ENCODE data around the gene TXK. TPM values are rescaled to one million over a fixed set of nuclear protein-coding genes. Genes with fewer than 3 reads are reported as not detected.

TXK gene
- total RNA-seq, 4 donors from 2014 or later = 1.5 to 9.9 (median 3.2) TPM

DNA sequence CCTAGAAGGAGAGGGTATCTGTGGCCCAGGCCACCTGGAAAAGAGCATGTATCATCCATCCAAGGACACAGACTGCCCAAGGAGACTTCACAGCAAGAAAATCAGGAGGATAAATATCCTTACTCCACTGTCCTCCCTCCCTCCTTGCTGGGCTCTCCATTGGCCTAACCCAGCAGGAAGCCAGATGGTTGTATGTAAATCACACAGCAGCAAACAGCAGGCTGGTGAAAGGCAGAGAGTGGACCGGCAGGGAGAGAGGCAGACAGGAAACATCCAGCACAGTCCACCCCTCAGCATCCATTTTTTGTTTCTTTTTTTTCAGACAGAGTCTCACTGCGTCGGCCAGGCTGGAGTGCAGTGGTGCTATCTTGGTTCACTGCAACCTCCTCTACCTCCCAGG lies 17.5 kb downstream of the TXK start:
- TF ChIP-seq, protein P1, sequence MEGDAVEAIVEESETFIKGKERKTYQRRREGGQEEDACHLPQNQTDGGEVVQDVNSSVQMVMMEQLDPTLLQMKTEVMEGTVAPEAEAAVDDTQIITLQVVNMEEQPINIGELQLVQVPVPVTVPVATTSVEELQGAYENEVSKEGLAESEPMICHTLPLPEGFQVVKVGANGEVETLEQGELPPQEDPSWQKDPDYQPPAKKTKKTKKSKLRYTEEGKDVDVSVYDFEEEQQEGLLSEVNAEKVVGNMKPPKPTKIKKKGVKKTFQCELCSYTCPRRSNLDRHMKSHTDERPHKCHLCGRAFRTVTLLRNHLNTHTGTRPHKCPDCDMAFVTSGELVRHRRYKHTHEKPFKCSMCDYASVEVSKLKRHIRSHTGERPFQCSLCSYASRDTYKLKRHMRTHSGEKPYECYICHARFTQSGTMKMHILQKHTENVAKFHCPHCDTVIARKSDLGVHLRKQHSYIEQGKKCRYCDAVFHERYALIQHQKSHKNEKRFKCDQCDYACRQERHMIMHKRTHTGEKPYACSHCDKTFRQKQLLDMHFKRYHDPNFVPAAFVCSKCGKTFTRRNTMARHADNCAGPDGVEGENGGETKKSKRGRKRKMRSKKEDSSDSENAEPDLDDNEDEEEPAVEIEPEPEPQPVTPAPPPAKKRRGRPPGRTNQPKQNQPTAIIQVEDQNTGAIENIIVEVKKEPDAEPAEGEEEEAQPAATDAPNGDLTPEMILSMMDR (IDR thresholded peaks at IDR 0.05; ENCODE audit: low read depth) = no peak

DNA sequence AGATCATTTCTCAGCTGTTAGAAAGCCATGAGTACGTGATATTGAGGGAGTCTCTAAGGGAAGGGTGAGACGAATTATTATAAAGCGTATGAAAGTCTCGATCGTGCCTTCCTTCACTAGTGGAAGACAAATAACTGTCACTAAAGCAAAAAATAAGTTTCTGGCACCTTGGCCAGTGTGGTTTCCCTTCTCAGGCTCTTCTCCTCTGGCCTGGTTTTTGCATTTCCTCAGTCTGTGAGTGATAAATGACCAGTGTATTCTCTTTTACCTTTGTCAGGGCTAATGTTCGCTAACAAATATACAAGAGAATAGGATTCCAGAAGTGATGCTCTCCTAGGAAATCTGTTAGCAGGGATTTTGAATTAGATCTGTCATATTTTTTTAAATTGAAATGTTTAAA lies 19.6 kb downstream of the TXK start:
- TF ChIP-seq, protein P1 (IDR thresholded peaks at IDR 0.05; ENCODE audit: low read depth) = no peak

DNA sequence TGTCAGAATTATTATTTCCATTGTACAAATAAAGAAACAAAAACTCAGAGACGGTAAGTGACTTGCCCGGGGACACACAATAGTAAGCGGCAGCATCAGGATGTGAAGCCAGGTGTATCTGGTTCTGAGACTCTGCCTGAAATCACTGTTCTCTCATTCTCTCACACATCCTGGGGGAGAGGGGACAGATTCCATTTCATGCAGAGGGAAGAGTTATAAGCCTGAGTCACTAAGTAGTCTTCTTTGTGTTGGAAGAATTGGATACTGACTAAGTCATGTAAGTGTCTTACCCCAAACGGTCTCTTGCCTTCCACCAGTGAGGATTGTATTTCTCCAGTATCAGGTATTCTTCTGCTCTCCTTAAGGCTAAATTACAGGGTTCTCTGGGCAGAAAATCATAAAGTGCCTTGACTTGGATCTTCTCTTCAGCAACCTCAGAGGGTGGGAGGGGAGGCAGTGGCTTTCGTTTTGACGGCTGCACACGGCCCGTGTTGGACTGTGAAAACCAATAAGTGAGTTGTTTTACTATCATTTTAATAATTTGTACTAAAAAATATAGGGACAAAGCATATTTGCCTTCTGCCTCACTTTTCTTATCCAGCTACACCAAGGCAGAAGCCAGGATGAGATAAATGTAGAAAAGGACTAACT lies 21.9 kb downstream of the TXK start:
- TF ChIP-seq, protein P1 (IDR thresholded peaks at IDR 0.05; ENCODE audit: low read depth) = no peak

DNA sequence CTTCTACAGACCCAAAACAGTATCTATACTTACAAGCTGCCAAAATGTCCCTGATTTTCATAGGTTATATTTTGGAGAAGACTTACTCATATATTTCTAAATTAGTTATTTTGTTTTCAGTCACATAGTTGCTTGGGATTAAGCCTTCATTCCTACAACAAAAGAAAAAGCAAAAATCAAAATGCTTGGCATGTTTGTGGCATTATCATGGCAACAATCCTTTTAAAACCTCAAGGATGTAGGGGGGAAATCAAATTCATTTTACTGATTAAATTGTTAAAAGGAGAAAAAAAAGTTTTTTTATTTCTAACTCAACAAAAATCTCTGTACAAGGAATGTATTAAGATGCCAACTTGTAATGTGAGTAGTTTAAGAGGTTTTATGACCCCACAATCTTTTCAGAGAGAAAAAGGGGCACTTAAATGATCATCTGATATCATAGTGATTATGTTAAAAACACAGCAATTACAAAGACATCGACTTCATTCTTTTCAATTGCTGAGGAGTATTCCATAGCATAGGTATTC lies 23.5 kb downstream of the TXK start:
- TF ChIP-seq, protein P1 (IDR thresholded peaks at IDR 0.05; ENCODE audit: low read depth) = no peak

DNA sequence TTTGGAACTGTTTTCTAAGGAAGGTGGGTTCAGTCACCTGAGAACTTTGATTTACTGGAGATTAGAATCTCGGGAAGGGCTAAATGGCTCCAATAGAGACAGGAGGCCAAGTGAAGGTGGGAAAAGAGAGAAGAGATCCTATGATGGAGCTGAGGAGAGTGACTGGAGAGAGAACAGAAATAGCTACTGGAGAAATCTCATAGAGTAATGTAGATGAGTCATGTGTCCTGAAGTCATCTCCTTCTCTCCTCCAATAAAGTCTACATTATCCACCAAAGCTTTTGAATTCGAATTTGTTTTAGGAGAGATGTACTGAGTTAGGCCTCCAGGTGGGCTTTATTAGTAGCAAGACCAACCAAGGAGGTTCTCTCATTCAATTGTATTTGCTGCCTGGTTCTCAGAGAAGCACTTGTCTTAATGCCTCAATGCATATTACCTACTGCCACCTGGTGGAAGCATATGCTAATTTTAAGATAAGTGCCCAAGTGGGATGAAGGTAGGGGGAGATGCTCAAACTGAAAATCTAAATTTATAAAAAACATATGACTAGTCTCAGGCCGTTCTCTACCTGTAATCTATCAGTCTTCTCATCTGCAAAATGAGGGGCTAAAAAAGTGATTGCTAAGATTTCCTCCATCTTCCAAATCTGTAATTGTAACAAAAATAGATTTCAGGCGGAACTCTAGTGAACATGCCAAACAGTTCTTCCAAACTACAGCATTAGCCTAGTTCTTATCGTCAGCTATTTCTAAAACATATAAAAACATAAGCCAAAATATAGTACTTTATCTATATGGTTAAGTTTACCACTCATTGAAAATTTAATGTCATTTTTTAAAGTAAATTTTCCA lies 24.4 kb downstream of the TXK start:
- TF ChIP-seq, protein P1 (IDR thresholded peaks at IDR 0.05; ENCODE audit: low read depth) = no peak

DNA sequence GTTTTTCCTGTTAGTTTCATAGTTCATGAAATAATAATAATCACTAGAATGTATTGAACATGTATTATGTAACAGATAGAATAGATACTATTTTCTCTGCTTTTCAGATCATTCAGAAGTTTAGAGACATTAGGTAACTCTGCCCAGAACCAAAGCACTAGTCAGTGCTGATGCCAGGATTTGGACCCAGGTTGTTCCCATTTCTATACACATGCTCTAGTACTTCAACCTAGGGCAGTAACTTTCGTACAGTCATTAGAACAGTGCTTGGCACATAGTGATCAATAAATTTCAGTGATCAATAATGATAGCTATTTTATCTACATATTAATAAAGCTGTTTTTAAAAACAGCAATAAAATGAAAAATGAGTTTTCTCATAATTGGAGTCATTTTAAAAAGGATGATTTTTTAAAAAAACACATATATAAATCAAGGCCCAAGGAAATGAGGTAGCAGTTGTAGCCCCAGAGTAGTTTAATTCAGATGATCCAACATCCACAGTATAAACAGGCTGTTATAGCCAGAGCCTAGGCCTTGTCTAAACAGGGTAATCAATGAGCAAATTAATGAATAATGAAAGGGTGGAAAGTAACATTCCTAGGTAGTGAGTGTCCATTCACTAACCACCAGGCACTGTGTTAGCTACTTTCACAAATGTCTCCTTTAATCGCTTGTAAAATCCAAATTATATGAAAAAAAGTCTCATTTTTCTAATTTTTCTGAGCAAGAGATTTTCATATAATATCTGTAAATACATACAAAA lies 25.6 kb downstream of the TXK start:
- TF ChIP-seq, protein P1 (IDR thresholded peaks at IDR 0.05; ENCODE audit: low read depth) = no peak
